Measurements from ENCODE around the gene C1RL.

- TF ChIP-seq CTCF (conservative IDR thresholded peaks at IDR 0.05; ENCODE audit: low read length) (no peak), EZH2phosphoT487 (IDR thresholded peaks at IDR 0.05; ENCODE audit: borderline replicate concordance, low read depth, low read length) (no peak)
These were observed 7.3 kb downstream of the C1RL start for GRCh38 chr12:7101694-7102131.
